ENCODE results near the gene RAF1. TPM values are rescaled to one million over a fixed set of nuclear protein-coding genes. Genes with fewer than 3 reads are reported as not detected.
"Not testable (repeated sequence)": the region's sequence is repeated elsewhere in the genome, so short reads cannot be mapped to it uniquely, and the experiment has no call there.

RAF1 gene
- total RNA-seq, 1 donor from 2014 or later = 89.0 TPM

- DNase-seq (ENCODE audit: low read depth, low spot score) = no peak
Measured at GRCh38 chr3:12560505-12561190, 103.3 kb downstream of the RAF1 start.

- no peak for DNase-seq (ENCODE audit: low read depth, low spot score)
Measured at GRCh38 chr3:12559520-12559919, 104.4 kb downstream of the RAF1 start.

- no peak for DNase-seq (ENCODE audit: low read depth, low spot score)
Measured at GRCh38 chr3:12558706-12559105, 105.2 kb downstream of the RAF1 start.

GRCh38 chr3:12557473-12558100 is 106.3 kb downstream of the RAF1 start:
- no peak for DNase-seq (ENCODE audit: low read depth, low spot score)

- DNase-seq (ENCODE audit: low read depth, low spot score) = peak; percentile 47
Measured at GRCh38 chr3:12556690-12557472, 107.0 kb downstream of the RAF1 start, which contains the start of gene MKRN2. Gene MKRN2, plus strand, starts transcription at chr3:12557087. Its CDS starts 64 bp downstream, at chr3:12557151.

GRCh38 chr3:12556314-12556689 is 107.6 kb downstream of the RAF1 start:
- no peak for DNase-seq (ENCODE audit: low read depth, low spot score)

GRCh38 chr3:12553921-12554391 is 110.0 kb downstream of the RAF1 start:
- no peak for DNase-seq (ENCODE audit: low read depth, low spot score)

GRCh38 chr3:12549971-12550760 is 113.8 kb downstream of the RAF1 start:
- no peak for DNase-seq (ENCODE audit: low read depth, low spot score)

- DNase-seq (ENCODE audit: low read depth, low spot score) = no peak
Measured at GRCh38 chr3:12545473-12545791, 118.5 kb downstream of the RAF1 start, which contains the start of gene MKRN2OS. Gene MKRN2OS, minus strand, starts transcription at chr3:12545499. Its CDS starts 35 bp downstream, at chr3:12545464.

GRCh38 chr3:12544652-12545472 is 119.1 kb downstream of the RAF1 start:
- no peak for DNase-seq (ENCODE audit: low read depth, low spot score)

GRCh38 chr3:12543497-12543896 is 120.4 kb downstream of the RAF1 start:
- DNase-seq (ENCODE audit: low read depth, low spot score) = not testable (repeated sequence)

GRCh38 chr3:12541625-12542024 is 122.3 kb downstream of the RAF1 start:
- DNase-seq (ENCODE audit: low read depth, low spot score) = no peak

- DNase-seq (ENCODE audit: low read depth, low spot score) = no peak
Measured at GRCh38 chr3:12536423-12536822, 127.5 kb downstream of the RAF1 start.

Other genes starting within 250 kb of the RAF1 start
- 14.8 and 18.5 TPM in 2 replicates for gene TSEN2, start 179.6 kb downstream of the RAF1 start, total RNA-seq
- not detected in 2 replicates for gene MKRN2OS, start 118.6 kb downstream of the RAF1 start, total RNA-seq
- 35.9 and 36.9 TPM in 2 replicates for gene MKRN2, start 107.0 kb downstream of the RAF1 start, total RNA-seq
- gene TMEM40, start 95.1 kb upstream of the RAF1 start, total RNA-seq = not detected in 2 replicates
- 3.3 and 4.7 TPM in 2 replicates for gene CAND2, start 132.6 kb upstream of the RAF1 start, total RNA-seq
- gene RPL32, start 177.4 kb upstream of the RAF1 start, total RNA-seq = 2,003 and 2,642 TPM in 2 replicates

All from pulmonary artery endothelial cell (primary cell).